Duodenal mucosa (tissue), 2 donors: ENCODE measurements around the gene RAB3B.
"Not testable (repeated sequence)": the region's sequence is repeated elsewhere in the genome, so short reads cannot be mapped to it uniquely, and the experiment has no call there.

Experiments used
- H3K27ac ChIP-seq: one replicate; pipeline ENCODE4 v1.7.0; 2013; ENCODE audit warnings: low read depth, low read length
- H3K27me3 ChIP-seq, 2 donors: one replicate each; pipeline ENCODE4 v1.7.0; 2013; ENCODE audit warnings: low read length in 2 of 2, control low read depth in 1 of 2; ENCODE audit not compliant: insufficient read depth in 2 of 2, control insufficient read depth in 1 of 2
- H3K36me3 ChIP-seq, 2 donors: one replicate each; pipeline ENCODE4 v1.7.0; 2013; ENCODE audit warnings: low read length in 2 of 2, control low read depth in 1 of 2; ENCODE audit not compliant: insufficient read depth in 2 of 2, control insufficient read depth in 1 of 2
- H3K4me1 ChIP-seq, 2 donors: one replicate each; pipeline ENCODE4 v1.7.0; 2013; ENCODE audit warnings: low read length in 2 of 2, control low read depth in 1 of 2; ENCODE audit not compliant: insufficient read depth in 2 of 2, control insufficient read depth in 1 of 2
- H3K4me3 ChIP-seq, 2 donors: one replicate each; pipeline ENCODE4 v1.7.0; 2013; ENCODE audit warnings: low read length in 2 of 2, low read depth in 1 of 2
- H3K9ac ChIP-seq, 2 donors: one replicate each; pipeline ENCODE4 v1.7.0; 2013; ENCODE audit warnings: low read length in 2 of 2, low read depth in 1 of 2
- H3K9me3 ChIP-seq, 2 donors: one replicate each; pipeline ENCODE4 v1.7.0; 2013; ENCODE audit warnings: low read length in 2 of 2, control low read depth in 1 of 2; ENCODE audit not compliant: control insufficient read depth in 1 of 2

RAB3B gene

DNA sequence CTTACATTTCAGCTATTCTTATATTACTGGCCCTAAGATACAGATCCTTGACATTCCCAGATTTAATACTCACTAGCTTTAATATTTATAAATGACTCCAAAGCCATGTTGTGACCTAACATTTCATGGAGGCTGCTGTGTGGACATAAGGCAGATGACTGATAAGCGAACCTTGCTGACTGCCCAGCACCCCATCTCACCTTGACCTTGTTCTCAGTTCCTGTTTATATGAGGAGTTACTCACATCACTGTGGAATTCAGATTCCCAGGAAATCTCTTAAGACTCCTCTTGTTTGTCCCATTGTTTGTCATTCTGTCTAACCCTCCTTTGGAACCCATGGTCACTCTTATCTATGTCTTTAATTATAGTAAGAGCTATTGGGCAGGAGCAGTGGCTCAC is 21.9 kb downstream of the RAB3B start:
- Histone ChIP-seq H3K4me1 (no peaks in the 10 kb centered on the region), H3K27ac (no peak overlapping the region), H3K9me3 (no peaks in the 10 kb centered on the region), H3K9ac (no peak overlapping the region), H3K27me3 (peaks cover 0 to 2% of the 10 kb centered on the region in 2 donors), H3K36me3 (no peaks in the 10 kb centered on the region), H3K4me3 (no peak overlapping the region)

DNA sequence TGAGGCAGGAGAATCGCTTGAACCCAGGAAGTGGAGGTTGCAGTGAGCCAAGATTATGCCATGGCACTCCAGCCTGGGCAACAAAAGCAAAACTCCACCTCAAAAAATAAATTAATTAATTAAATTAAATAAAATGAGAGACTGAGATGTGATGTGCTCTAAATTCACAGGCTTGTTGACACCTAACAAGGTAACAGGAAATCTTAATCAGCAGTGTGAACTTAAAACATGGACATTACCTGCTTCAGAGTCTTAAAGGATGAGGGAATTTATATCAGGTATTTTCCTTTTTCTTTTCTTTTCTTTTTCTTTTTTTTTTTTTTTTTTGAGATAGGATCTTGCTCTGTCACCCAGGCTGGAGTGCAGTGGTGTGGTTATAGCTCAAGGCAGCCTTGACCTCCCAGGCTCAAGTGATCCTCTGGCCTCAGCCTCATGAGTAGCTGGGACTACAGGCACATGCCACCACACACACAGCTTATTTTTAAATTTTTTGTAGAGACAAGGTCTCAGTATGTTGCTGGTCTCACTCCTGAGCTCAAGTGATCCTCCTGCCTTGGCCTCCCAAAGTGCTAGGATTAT is 23.2 kb downstream of the RAB3B start:
- H3K4me1 ChIP-seq, H3K27ac ChIP-seq: not testable (repeated sequence)

DNA sequence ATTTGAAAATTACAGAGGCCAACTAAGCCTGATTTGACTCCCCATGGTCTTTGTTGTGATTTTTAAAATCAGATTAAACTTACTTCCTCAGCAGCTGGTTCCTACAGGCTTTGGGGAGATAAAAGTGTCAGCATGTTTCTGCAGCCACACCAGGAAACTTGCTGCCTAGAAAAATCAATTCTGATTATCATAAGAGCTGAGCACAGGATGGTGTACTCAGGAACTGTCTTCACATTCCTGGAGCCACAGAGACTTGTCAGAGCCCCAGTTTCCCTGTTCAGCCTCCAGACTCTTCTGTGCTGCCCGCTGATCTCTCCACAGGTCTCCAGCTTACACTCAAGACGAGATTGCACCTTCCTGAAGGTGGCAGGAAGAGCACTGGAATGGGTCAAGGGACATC is 23.9 kb downstream of the RAB3B start:
- Histone ChIP-seq H3K9ac (no peak overlapping the region), H3K4me1 (no peaks in the 10 kb centered on the region), H3K4me3 (no peak overlapping the region), H3K27me3 (peaks cover 0 to 6% of the 10 kb centered on the region in 2 donors), H3K36me3 (no peaks in the 10 kb centered on the region), H3K27ac (no peak overlapping the region), H3K9me3 (no peaks in the 10 kb centered on the region)

More for the DNA sequence above, 23.2 kb downstream of the RAB3B start:
- not testable (repeated sequence) for H3K9me3 ChIP-seq, H3K27me3 ChIP-seq, H3K36me3 ChIP-seq, H3K9ac ChIP-seq, H3K4me3 ChIP-seq

DNA sequence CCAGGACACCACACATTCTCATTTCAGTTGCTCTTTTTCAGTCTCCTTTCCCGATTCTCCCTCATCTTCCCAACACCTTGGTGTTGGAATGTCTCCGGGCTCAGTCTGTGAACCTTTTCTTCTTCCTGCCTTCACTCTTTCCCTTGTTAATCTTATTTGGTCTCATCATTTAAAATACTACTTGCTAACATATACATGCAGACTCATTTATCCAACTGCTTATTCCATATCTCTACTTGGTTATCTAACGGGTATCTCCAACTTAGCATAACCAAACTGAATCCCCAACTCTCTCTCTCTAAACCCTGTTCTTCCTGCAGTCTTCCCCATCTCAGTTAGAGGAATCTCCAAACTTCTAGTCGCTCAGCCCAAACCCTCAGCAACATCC is 26.2 kb downstream of the RAB3B start:
- Histone ChIP-seq H3K4me3 (no peak overlapping the region), H3K9ac (no peak overlapping the region), H3K9me3 (no peaks in the 10 kb centered on the region), H3K27me3 (peaks cover 0 to 11% of the 10 kb centered on the region in 2 donors), H3K4me1 (no peaks in the 10 kb centered on the region), H3K27ac (no peak overlapping the region), H3K36me3 (no peaks in the 10 kb centered on the region)

DNA sequence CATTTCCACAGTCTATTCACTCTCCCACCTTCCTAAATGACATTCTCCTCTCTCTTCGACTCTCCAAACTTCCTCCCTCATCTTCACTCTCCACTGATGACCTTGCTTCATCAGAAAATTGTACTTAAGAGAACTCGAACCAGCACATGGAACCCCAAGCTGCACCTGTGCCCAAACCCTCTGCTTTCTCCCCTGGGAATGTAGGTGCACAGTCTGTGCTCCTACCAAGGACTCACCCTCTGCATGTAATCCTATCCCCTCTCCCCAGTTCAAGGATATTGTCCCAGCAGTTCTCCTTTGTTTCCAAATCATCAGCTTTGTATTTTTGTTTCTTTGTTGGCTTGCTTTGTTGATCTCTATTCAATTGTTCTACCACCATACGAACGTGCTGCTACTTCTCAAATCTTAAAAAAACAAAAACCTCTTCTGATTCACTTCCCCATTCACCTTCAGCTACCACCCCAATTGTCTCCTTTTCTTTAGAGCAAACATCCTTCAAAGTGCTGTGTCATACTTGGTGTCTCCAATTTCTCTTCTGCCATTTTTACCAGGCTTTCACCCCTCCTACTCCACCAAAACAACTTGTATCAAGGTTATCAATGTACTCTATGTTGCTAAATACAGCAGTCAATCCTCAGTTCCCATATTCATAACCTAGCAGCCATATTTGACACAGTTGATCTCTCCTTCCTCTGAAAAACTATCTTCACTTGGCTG is 26.8 kb downstream of the RAB3B start:
- Histone ChIP-seq H3K36me3 (no peaks in the 10 kb centered on the region), H3K9me3 (no peaks in the 10 kb centered on the region), H3K9ac (no peak overlapping the region), H3K4me1 (no peaks in the 10 kb centered on the region), H3K27ac (no peak overlapping the region), H3K27me3 (peaks cover 0 to 11% of the 10 kb centered on the region in 2 donors), H3K4me3 (no peak overlapping the region)

DNA sequence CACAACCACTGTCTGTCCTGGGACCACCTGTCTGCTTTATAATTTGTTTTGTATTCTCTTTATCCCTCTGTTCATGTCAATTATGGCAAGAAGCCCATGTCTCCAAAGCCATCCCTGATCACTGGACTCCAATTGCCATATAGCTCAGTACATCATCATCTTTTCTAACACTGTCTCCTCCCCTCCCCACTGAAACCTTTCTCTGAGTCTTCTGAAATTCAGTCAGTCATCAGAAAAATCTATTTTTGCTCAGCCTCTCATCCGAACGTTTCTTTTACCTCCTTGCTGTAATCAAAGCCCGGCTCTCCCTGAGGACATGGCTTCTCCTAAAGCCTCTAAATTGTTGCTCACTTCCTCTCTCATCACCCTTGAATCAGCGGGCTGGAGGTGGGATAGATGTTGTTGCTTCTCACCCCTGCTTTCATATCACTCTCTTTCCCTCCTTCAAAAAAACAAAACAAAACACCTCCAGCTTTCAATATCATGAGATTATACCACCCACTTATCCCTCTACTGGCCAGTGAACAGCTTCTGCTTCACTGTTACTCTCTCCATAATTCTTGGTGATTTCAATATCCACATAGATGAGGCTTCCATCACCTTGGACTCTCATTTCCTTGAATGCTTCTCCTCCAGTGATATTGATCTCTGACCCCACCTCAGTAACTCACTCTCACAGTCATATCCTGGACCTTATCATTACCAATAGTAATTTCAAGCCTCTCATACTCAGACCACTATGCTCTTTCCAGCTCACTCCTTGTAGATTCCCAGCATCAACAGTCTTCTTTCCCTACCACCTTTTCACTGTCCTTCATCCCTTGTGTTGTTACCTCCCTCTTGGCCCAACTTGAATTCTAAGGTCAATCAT is 27.8 kb downstream of the RAB3B start:
- H3K4me3 ChIP-seq = no peak overlapping the region
- no peak overlapping the region for H3K27ac ChIP-seq
- no peak overlapping the region for H3K9ac ChIP-seq
- H3K9me3 ChIP-seq = no peaks in the 10 kb centered on the region
- peaks cover 0 to 11% of the 10 kb centered on the region in 2 donors for H3K27me3 ChIP-seq
- no peaks in the 10 kb centered on the region for H3K4me1 ChIP-seq
- H3K36me3 ChIP-seq = no peaks in the 10 kb centered on the region

DNA sequence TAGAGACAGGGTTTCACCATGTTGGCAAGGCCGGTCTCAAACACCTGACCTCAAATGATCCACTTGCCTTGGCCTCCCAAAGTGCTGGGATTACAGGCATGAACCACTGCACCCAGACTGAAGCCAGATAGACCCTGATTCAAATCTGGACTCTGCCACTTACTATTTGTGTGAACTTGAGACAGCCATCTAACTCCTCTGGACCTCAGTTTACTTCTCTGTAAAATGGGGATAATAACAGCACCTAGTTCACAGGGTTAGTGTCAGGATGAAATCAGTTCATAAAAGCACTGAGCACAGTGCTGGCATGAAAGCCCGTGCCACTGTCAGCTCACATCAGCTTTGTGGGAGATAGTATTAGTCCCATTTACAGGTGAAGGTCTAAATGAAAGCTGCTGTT is 28.5 kb downstream of the RAB3B start:
- Histone ChIP-seq H3K27ac (no peak overlapping the region), H3K9ac (no peak overlapping the region), H3K9me3 (no peaks in the 10 kb centered on the region), H3K4me3 (no peak overlapping the region), H3K4me1 (no peaks in the 10 kb centered on the region), H3K36me3 (no peaks in the 10 kb centered on the region), H3K27me3 (peaks cover 0 to 11% of the 10 kb centered on the region in 2 donors)

DNA sequence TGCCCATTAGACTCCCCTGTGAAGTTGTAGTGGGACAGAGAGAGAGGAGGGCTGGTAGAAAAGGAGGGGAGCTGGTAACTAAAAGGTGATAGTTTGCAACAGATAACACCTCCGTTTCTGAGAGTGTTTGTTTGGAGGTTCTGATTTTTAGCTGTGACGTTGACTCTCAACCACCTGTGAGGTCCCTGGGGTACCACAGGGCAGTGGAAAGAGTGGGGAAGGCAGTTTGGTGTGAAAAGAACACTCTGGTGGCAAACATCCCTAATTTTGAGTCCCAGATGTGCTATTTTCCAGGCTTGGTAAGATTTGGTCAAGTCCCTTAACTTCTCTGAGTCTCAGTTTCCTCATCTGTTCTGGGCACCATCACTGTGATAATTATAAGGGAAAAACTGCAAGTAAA is 29.3 kb downstream of the RAB3B start:
- H3K27me3 ChIP-seq = peaks cover 0 to 11% of the 10 kb centered on the region in 2 donors
- H3K9me3 ChIP-seq = no peaks in the 10 kb centered on the region
- H3K4me3 ChIP-seq = no peak overlapping the region
- H3K4me1 ChIP-seq = no peaks in the 10 kb centered on the region
- no peaks in the 10 kb centered on the region for H3K36me3 ChIP-seq
- H3K27ac ChIP-seq = no peak overlapping the region
- no peak overlapping the region for H3K9ac ChIP-seq

DNA sequence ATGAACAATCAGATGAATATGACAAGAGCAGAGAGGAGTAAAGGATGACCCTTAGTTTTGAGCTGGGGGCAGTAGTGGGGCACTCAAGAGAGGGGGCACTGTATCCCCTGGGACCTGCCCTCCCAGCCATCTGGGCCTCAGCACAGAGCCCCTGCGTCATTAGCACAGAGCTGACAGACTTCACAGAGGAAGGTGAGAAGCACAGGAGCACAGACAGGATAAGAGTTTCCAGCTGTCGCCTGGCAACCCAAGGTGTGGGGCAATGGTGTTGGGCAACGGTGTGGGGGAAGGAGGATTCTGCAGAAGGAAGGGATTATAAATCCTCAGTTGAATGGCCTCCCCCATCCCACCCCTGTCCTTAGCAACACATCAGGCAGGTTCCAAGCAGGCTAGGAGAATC is 30.2 kb downstream of the RAB3B start:
- H3K27me3 ChIP-seq = peaks cover 0 to 11% of the 10 kb centered on the region in 2 donors
- H3K27ac ChIP-seq = no peak overlapping the region
- H3K9ac ChIP-seq = no peak overlapping the region
- no peaks in the 10 kb centered on the region for H3K4me1 ChIP-seq
- no peaks in the 10 kb centered on the region for H3K9me3 ChIP-seq
- H3K4me3 ChIP-seq = no peak overlapping the region
- no peaks in the 10 kb centered on the region for H3K36me3 ChIP-seq

DNA sequence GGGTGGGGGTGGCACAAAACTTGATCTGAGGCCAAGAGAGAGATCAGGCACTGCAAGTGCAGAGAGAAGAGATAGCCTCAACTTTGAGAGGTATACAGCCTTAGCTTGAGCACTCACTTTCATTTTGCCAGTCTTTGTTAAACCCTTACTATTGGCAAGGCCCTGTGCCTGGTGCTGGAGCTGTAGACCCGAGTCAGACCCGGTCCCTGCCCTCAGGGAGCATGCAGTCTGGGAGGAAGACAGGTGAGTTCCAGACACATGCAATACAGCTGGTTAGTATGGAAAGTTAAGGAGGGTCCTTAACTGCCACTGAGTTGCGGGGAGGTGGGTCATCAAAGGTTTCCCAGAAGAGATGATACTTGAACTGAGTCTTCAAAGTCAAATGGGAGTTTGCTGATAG is 31.7 kb downstream of the RAB3B start:
- H3K4me3 ChIP-seq = no peak overlapping the region
- no peaks in the 10 kb centered on the region for H3K9me3 ChIP-seq
- H3K9ac ChIP-seq = no peak overlapping the region
- H3K27ac ChIP-seq = no peak overlapping the region
- no peaks in the 10 kb centered on the region for H3K4me1 ChIP-seq
- no peaks in the 10 kb centered on the region for H3K36me3 ChIP-seq
- peaks cover 0 to 10% of the 10 kb centered on the region in 2 donors for H3K27me3 ChIP-seq
